NT2/D1 (cell line): ENCODE measurements around the gene JPT2.

Experiments
- DNase-seq: peaks from one replicate; pipeline ENCODE4 v3.0.0-alpha.2; 2011; ENCODE audit warnings: low read depth, low spot score
- H3K27me3 ChIP-seq: 2 replicates; pipeline ENCODE4 v1.6.0; 2011; ENCODE audit warnings: mild to moderate bottlenecking; ENCODE audit not compliant: insufficient read length, insufficient read depth
- H3K36me3 ChIP-seq: 2 replicates; pipeline ENCODE4 v1.6.1; 2011; ENCODE audit warnings: mild to moderate bottlenecking, low read length, mixed read lengths; ENCODE audit not compliant: insufficient read depth, insufficient read length
- H3K4me1 ChIP-seq: 2 replicates; pipeline ENCODE4 v1.5.1; 2011; ENCODE audit not compliant: insufficient read depth, insufficient read length
- H3K4me3 ChIP-seq: 2 replicates; pipeline ENCODE4 v1.5.1; 2011; ENCODE audit warnings: low read depth; ENCODE audit not compliant: insufficient read length
- H3K9ac ChIP-seq: 2 replicates; pipeline ENCODE4 v1.6.0; 2011; ENCODE audit warnings: low read depth; ENCODE audit not compliant: insufficient read length
- H3K9me3 ChIP-seq: 2 replicates; pipeline ENCODE4 v1.5.1; 2011; ENCODE audit warnings: mild to moderate bottlenecking, low read length; ENCODE audit not compliant: insufficient read depth
- SUZ12 ChIP-seq: IDR thresholded peaks from 2 replicates; pipeline ENCODE4 v1.6.1; 2011; ENCODE audit not compliant: insufficient read length, insufficient read depth; ENCODE audit errors: extremely low read depth
- YY1 ChIP-seq: IDR thresholded peaks from 2 replicates; pipeline ENCODE4 v1.6.1; 2011; ENCODE audit not compliant: insufficient read length, insufficient read depth
- ZNF274 ChIP-seq: IDR thresholded peaks from 2 replicates; pipeline ENCODE4 v1.6.1; 2011; ENCODE audit warnings: mild to moderate bottlenecking, low read depth, low read length

The JPT2 gene

DNA sequence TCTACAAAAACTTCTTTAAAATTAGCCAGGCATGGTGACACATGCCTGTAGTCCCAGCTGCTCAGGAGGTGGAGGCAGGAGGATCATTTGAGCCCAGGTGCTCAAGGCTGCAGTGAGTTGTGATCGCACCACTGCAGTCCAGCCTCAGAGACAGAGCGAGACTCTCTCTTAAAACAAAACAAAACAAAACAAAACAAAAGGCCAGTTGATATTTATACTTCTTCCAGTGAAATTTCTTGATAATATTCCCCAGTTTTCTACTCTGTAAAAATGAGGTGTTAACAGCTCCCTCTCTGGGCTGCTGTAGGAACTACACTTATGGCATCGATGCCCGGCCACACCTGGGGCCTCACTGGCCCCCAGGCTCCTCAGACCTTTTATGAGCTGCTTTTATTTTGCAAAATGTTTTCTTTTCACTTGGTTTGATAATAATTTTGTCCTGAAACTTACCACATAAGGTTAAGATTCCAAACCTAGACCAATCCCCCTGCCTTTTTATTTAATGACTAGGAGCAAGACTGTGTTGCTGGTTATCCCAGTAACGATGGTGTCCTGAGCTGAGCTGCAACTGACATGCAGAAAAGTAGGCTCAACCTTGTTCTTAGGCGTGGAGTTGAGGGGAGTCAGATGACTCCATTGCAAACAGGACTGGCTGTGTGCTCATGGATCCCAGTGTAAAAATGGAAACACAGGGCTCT lies 45.5 kb downstream of the JPT2 start:
- TF ChIP-seq YY1 = no peak
- TF ChIP-seq SUZ12 = no peak
- no peak for TF ChIP-seq ZNF274
- no peaks in the 10 kb centered on the region for H3K9me3 ChIP-seq
- peaks cover 2% of the 10 kb centered on the region for H3K4me1 ChIP-seq
- no peak overlapping the region for H3K4me3 ChIP-seq
- DNase-seq = no peak
- no peaks in the 10 kb centered on the region for H3K27me3 ChIP-seq
- H3K9ac ChIP-seq = no peak overlapping the region
- H3K36me3 ChIP-seq = peaks cover 44% of the 10 kb centered on the region

DNA sequence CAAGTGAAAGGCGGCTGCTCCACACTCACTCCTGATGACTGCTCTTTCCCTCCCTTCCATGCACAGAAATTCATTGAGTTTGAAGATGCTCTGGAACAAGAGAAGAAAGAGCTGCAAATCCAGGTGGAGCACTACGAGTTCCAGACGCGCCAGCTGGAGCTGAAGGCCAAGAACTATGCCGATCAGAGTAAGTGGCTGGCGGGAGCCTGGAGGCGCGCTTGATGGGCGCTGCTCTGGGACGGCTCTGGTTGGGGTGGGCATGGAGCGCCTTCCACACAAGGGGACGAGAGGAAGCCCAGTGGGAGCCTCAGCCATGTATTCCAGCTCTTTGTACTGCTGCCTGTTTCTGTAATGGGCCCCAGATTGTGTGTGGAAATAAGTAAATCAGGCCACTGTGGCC lies 46.4 kb downstream of the JPT2 start:
- no peak overlapping the region for H3K4me3 ChIP-seq
- peaks cover 50% of the 10 kb centered on the region for H3K36me3 ChIP-seq
- H3K9me3 ChIP-seq = no peaks in the 10 kb centered on the region
- H3K9ac ChIP-seq = no peak overlapping the region
- DNase-seq = no peak
- peaks cover 2% of the 10 kb centered on the region for H3K4me1 ChIP-seq
- no peak for TF ChIP-seq ZNF274
- no peak for TF ChIP-seq YY1
- TF ChIP-seq SUZ12 = no peak
- no peaks in the 10 kb centered on the region for H3K27me3 ChIP-seq

DNA sequence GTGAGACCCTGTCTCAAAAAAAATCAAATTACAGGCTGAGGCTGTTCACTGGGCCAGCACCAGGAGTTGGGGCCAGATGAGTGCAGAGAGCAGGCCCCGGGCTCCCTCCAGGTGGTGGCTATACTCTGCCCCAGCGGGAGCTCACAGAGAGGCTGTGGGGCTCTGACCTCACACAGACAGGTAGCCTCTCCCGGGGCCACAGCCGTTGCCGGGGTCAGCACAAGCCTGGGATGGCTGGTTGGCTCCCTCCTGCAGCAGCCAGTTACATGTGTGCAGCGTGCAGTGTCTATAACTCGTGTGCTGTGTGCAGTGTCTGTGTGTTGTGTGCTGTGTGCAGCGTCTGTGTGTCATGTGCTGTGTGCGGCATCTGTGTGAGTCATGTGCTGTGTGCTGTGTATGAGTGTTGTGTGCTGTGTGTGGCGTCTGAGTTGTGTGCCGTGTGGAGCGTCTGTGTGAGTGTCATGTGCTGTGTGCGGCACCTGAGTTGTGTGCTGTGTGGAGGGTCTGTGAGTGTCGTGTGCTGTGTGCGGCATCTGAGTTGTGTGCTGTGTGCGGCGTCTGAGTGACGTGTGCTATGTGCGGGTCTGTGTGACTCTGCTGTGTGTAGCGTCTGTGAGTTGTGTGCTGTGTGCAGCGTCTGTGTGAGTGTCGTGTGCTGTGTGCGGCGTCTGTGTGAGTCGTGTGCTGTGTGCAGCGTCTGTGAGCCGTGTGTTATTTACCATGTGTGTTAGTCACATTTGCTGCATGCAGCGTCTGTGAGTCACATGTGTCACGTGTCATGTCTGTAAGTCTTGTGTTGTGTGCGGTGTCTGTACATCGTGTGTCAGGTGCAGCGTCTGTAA lies 48.8 kb downstream of the JPT2 start:
- TF ChIP-seq YY1 (no peak), SUZ12 (no peak), ZNF274 (no peak)
- Histone ChIP-seq H3K4me3 (no peak overlapping the region), H3K27me3 (no peaks in the 10 kb centered on the region), H3K9ac (no peak overlapping the region), H3K36me3 (peaks cover 62% of the 10 kb centered on the region), H3K4me1 (peaks cover 2% of the 10 kb centered on the region), H3K9me3 (no peaks in the 10 kb centered on the region)
- DNase-seq = no peak

DNA sequence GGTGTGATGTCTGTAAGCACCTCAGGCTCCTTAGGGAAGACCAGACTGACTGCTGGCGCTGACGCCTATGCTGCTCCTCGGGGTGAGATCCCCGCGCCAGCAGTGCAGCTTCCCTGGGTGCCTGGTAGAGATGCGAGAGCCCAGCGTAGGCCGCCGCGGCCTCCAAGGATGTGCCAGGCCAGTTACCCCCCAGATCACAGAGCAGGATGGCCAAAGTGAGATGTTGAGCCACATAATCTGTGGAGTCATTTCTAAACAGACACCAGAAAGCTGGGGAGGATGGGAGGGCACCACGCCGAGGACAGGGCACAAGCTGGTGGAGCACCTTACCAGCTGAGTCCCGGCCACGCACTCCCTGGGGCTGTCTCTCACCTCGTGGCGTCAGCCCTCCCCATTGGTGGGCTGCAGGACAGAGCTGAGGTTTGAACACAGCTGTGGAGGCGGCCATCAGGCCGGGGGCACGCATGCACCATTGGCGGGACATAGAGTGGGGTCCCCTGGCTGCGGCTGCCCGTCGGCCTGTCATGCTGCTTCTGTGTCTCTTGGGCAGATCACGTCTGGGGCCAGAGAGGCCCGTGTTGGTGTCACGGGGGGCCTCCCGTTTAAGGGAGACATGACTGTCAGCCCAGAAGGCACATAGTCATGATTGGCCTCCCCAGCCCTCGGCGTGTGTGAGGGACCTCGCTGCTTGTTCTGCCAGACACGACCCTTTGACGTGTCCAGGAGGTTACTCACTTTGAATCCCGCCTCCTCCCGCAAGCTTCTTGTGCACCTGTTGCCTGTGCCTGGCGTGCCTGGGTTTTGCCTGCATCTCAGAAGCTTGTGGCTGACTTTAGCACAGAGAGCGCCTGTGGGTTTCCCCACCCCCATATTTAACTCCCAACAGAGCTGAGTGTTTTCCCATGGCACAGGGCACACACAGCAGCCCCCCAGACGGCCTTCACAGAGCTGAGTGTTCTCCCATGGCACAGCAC lies 49.9 kb downstream of the JPT2 start:
- Histone ChIP-seq H3K27me3 (no peaks in the 10 kb centered on the region), H3K9ac (no peak overlapping the region), H3K4me1 (peaks cover 2% of the 10 kb centered on the region), H3K4me3 (no peak overlapping the region), H3K9me3 (no peaks in the 10 kb centered on the region), H3K36me3 (peaks cover 72% of the 10 kb centered on the region)
- no peak for DNase-seq
- TF ChIP-seq ZNF274 = no peak
- TF ChIP-seq YY1 = no peak
- no peak for TF ChIP-seq SUZ12

DNA sequence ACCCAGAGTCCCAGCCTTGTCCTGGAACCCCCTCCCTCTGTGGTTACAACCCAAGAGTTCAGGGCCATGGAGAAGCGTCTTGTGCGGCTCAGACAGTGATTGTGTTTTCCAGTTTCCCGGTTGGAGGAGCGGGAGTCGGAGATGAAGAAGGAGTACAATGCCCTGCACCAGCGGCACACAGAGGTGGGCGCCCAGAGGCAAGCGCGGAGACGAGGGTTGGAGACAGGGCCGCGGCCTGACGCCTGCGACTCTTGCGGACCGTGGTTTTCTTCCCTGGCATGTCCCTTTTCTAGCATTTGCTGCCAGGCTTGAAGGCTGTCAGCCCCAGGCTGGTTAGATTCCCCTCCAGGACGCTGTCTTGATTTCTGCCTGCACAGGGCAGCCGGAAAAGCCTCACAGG lies 50.9 kb downstream of the JPT2 start:
- peaks cover 83% of the 10 kb centered on the region for H3K36me3 ChIP-seq
- H3K9ac ChIP-seq = no peak overlapping the region
- no peaks in the 10 kb centered on the region for H3K27me3 ChIP-seq
- TF ChIP-seq YY1 = no peak
- no peak for TF ChIP-seq ZNF274
- TF ChIP-seq SUZ12 = no peak
- peaks cover 2% of the 10 kb centered on the region for H3K4me1 ChIP-seq
- no peaks in the 10 kb centered on the region for H3K9me3 ChIP-seq
- DNase-seq = no peak
- no peak overlapping the region for H3K4me3 ChIP-seq

DNA sequence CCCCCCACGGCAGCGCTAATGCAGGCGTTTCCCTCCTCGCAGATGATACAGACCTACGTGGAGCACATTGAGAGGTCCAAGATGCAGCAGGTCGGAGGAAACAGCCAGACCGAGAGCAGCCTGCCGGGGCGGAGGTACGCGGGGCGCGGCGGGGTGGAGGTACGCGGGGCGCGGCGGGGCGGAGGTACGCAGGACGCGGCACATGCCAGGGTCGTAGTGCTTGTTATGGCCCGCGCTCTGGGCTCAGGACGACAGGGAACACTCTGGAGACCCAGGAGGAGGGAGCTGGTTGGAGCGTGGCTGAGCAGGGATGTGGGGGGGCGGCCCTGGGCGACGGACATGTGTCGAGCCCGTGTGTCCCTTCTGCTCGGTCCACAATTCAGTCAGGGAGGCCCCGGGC lies 51.4 kb downstream of the JPT2 start:
- TF ChIP-seq YY1 = no peak
- TF ChIP-seq SUZ12 = no peak
- TF ChIP-seq ZNF274 = no peak
- Histone ChIP-seq H3K4me3 (no peak overlapping the region), H3K27me3 (no peaks in the 10 kb centered on the region), H3K9me3 (no peaks in the 10 kb centered on the region), H3K36me3 (peaks cover 83% of the 10 kb centered on the region), H3K9ac (no peak overlapping the region), H3K4me1 (no peaks in the 10 kb centered on the region)
- no peak for DNase-seq

DNA sequence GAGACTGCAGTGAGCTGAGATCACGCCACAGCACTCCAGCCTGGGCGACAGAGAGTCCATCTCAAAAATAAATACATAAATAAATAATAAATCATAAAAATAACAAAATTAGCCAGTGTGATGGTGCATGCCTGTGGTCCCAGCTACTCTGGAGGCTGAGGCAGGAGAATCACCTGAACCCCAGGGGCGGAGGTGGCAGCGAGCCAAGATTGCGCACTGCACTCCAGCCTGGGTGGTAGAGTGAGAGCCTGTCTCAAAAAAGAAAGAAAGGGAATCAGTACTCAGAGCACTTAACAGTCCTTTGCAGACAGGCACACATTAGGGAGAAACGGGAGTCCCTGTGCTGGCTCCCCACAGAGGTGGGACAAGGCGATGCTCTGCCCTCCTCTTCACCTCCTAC lies 53.0 kb downstream of the JPT2 start:
- no peaks in the 10 kb centered on the region for H3K27me3 ChIP-seq
- peaks cover 83% of the 10 kb centered on the region for H3K36me3 ChIP-seq
- no peak overlapping the region for H3K4me3 ChIP-seq
- no peaks in the 10 kb centered on the region for H3K4me1 ChIP-seq
- DNase-seq = no peak
- no peak overlapping the region for H3K9ac ChIP-seq
- no peak for TF ChIP-seq ZNF274
- no peak for TF ChIP-seq YY1
- TF ChIP-seq SUZ12 = no peak
- peaks cover 11% of the 10 kb centered on the region for H3K9me3 ChIP-seq
